Measurements from ENCODE around the gene TECTB. TPM values are rescaled to one million over a fixed set of nuclear protein-coding genes. Genes with fewer than 3 reads are reported as not detected.

TECTB gene
- total RNA-seq, 1 experiment from 2014 or later: 0.27 TPM

GRCh38 chr10:112288486-112288885, 5.3 kb downstream of the TECTB start:
- no peaks in the 10 kb centered on the region for H3K9me3 ChIP-seq
- no peaks in the 10 kb centered on the region for H3K4me1 ChIP-seq
- no TSS peak for BruUV-seq (replicated peaks)
- CTCF ChIA-PET: no interaction called here
- Mint-ChIP-seq H3K27ac (ENCODE audit: unreplicated experiment) (no peak overlapping the region), H3K27me3 (ENCODE audit: insufficient read depth, unreplicated experiment) (no peaks in the 10 kb centered on the region), H3K9me3 (ENCODE audit: unreplicated experiment) (no peaks in the 10 kb centered on the region), H3K4me3 (ENCODE audit: unreplicated experiment) (no peak overlapping the region), H3K36me3 (ENCODE audit: insufficient read depth, unreplicated experiment) (no peaks in the 10 kb centered on the region), H3K4me1 (ENCODE audit: low read depth, unreplicated experiment) (no peaks in the 10 kb centered on the region)
- intact Hi-C loops (cut with micrococcal nuclease; ENCODE audit: unreplicated experiment): no loop called here
- H3K4me3 ChIP-seq (ENCODE audit: low read depth, low read length): no peak overlapping the region
- no peaks in the 10 kb centered on the region for H3K27me3 ChIP-seq (replicated peaks; ENCODE audit: control insufficient read depth, insufficient read depth, low read length)
- H3K36me3 ChIP-seq (ENCODE audit: control insufficient read depth, insufficient read depth, low read length): no peaks in the 10 kb centered on the region
- no peak for DNase-seq
- no peak for TF ChIP-seq CTCF (IDR thresholded peaks at IDR 0.05; ENCODE audit: insufficient read depth in 1 of 2, low read depth in 1 of 2, low read length in 1 of 2, severe bottlenecking in 1 of 2, unreplicated experiment in 1 of 2)
- POLR2A ChIA-PET: no interaction called here

GRCh38 chr10:112289373-112290053, 6.3 kb downstream of the TECTB start:
- no peak for TF ChIP-seq CTCF (IDR thresholded peaks at IDR 0.05; ENCODE audit: insufficient read depth in 1 of 2, low read depth in 1 of 2, low read length in 1 of 2, severe bottlenecking in 1 of 2, unreplicated experiment in 1 of 2)
- Mint-ChIP-seq H3K27ac (ENCODE audit: unreplicated experiment) (no peak overlapping the region), H3K27me3 (ENCODE audit: insufficient read depth, unreplicated experiment) (no peaks in the 10 kb centered on the region), H3K36me3 (ENCODE audit: insufficient read depth, unreplicated experiment) (no peaks in the 10 kb centered on the region), H3K4me3 (ENCODE audit: unreplicated experiment) (no peak overlapping the region), H3K4me1 (ENCODE audit: low read depth, unreplicated experiment) (peaks cover 3% of the 10 kb centered on the region), H3K9me3 (ENCODE audit: unreplicated experiment) (no peaks in the 10 kb centered on the region)
- H3K4me1 ChIP-seq: no peaks in the 10 kb centered on the region
- CTCF ChIA-PET: no interaction called here
- H3K4me3 ChIP-seq (ENCODE audit: low read depth, low read length): no peak overlapping the region
- no peaks in the 10 kb centered on the region for H3K27me3 ChIP-seq (replicated peaks; ENCODE audit: control insufficient read depth, insufficient read depth, low read length)
- DNase-seq: no peak
- no peaks in the 10 kb centered on the region for H3K9me3 ChIP-seq
- no peaks in the 10 kb centered on the region for H3K36me3 ChIP-seq (ENCODE audit: control insufficient read depth, insufficient read depth, low read length)
- intact Hi-C loops (cut with micrococcal nuclease; ENCODE audit: unreplicated experiment): no loop called here
- POLR2A ChIA-PET: no interaction called here
- no TSS peak for BruUV-seq (replicated peaks)

- BruUV-seq (replicated peaks): no TSS peak
- peaks cover 7% of the 10 kb centered on the region for H3K4me1 Mint-ChIP-seq (ENCODE audit: low read depth, unreplicated experiment)
- no peak for TF ChIP-seq CTCF (IDR thresholded peaks at IDR 0.05; ENCODE audit: insufficient read depth in 1 of 2, low read depth in 1 of 2, low read length in 1 of 2, severe bottlenecking in 1 of 2, unreplicated experiment in 1 of 2)
- no peaks in the 10 kb centered on the region for H3K27me3 Mint-ChIP-seq (ENCODE audit: insufficient read depth, unreplicated experiment)
- DNase-seq: no peak
- H3K4me1 ChIP-seq: no peaks in the 10 kb centered on the region
- H3K4me3 Mint-ChIP-seq (ENCODE audit: unreplicated experiment): no peak overlapping the region
- no peak overlapping the region for H3K27ac Mint-ChIP-seq (ENCODE audit: unreplicated experiment)
- no peaks in the 10 kb centered on the region for H3K9me3 Mint-ChIP-seq (ENCODE audit: unreplicated experiment)
- H3K4me3 ChIP-seq (ENCODE audit: low read depth, low read length): no peak overlapping the region
- H3K36me3 ChIP-seq (ENCODE audit: control insufficient read depth, insufficient read depth, low read length): no peaks in the 10 kb centered on the region
- CTCF ChIA-PET: no interaction called here
- intact Hi-C loops (cut with micrococcal nuclease; ENCODE audit: unreplicated experiment): no loop called here
- POLR2A ChIA-PET: no interaction called here
- no peaks in the 10 kb centered on the region for H3K27me3 ChIP-seq (replicated peaks; ENCODE audit: control insufficient read depth, insufficient read depth, low read length)
- H3K9me3 ChIP-seq: no peaks in the 10 kb centered on the region
- no peaks in the 10 kb centered on the region for H3K36me3 Mint-ChIP-seq (ENCODE audit: insufficient read depth, unreplicated experiment)
Observed at GRCh38 chr10:112290054-112290373, 6.8 kb downstream of the TECTB start.
